IMR-90 (cell line): Measurements from ENCODE around the gene TOB2. TPM values are rescaled to one million over a fixed set of nuclear protein-coding genes. Genes with fewer than 3 reads are reported as not detected.

Experiments used
- ATAC-seq: fragments of 200-7000 bp; cut with Tn5 transposase; 2 replicates; pipeline ENCODE4 v1.9.1; 2020; ENCODE audit warnings: low read depth, mild to moderate bottlenecking, moderate library complexity
- BruUV-seq: library from RNA; stranded (reverse); fragments of 400-500 nt; replicated peaks from 2 replicates; lab custom pipeline; 2021; lab: Mats Ljungman, UMichigan
- CTCF ChIA-PET: fragments of 300-600 bp; formaldehyde crosslinking; extraction: SDS; loops from one replicate; lab custom pipeline; 2021; ENCODE audit warnings: antibody characterized with exemption; lab: Yijun Ruan, JAX
- POLR2A ChIA-PET: fragments of 300-600 bp; sonication (Branson Sonifier 250); formaldehyde crosslinking; loops from one replicate; lab custom pipeline; 2022; ENCODE audit warnings: antibody characterized with exemption; ENCODE audit not compliant: unreplicated experiment; lab: Charles Lee
- DNase-seq: peaks from one replicate; pipeline ENCODE4 v3.0.0; 2013
- H2AFZ ChIP-seq: replicated peaks from 2 replicates; pipeline ENCODE3; 2013; ENCODE audit warnings: low read length, mild to moderate bottlenecking; ENCODE audit not compliant: poor library complexity
- H2AK5ac ChIP-seq: 2 replicates; pipeline ENCODE4 v1.6.1; 2013; ENCODE audit warnings: low read depth, low read length, inconsistent platforms
- H2AK9ac ChIP-seq: replicated peaks from 2 replicates; pipeline ENCODE3; 2013; ENCODE audit warnings: mild to moderate bottlenecking, low read depth, low read length, moderate library complexity; ENCODE audit not compliant: poor library complexity
- H2BK120ac ChIP-seq: 2 replicates; pipeline ENCODE4 v1.6.1; 2013; ENCODE audit warnings: low read depth, low read length, inconsistent platforms
- H2BK15ac ChIP-seq: 3 replicates; pipeline ENCODE4 v1.6.1; 2013; ENCODE audit warnings: low read depth, low read length, inconsistent platforms
- H2BK20ac ChIP-seq: 2 replicates; pipeline ENCODE4 v1.6.1; 2013; ENCODE audit warnings: low read depth, mild to moderate bottlenecking, inconsistent platforms, low read length, moderate library complexity
- H2BK5ac ChIP-seq: 2 replicates; pipeline ENCODE4 v1.6.1; 2013; ENCODE audit warnings: mild to moderate bottlenecking, low read depth, low read length, inconsistent platforms; ENCODE audit not compliant: poor library complexity, severe bottlenecking
- H3K14ac ChIP-seq: replicated peaks from 2 replicates; pipeline ENCODE4 v1.6.1; 2013; ENCODE audit warnings: low read depth, low read length, inconsistent platforms
- H3K18ac ChIP-seq: 2 replicates; pipeline ENCODE4 v1.6.1; 2013; ENCODE audit warnings: low read depth, low read length, control low read depth
- H3K23ac ChIP-seq: 2 replicates; pipeline ENCODE4 v1.6.1; 2013; ENCODE audit warnings: low read depth, low read length, inconsistent platforms
- H3K27ac ChIP-seq: 2 replicates; pipeline ENCODE4 v1.5.1; 2013; ENCODE audit warnings: mild to moderate bottlenecking, control low read depth, low read length; ENCODE audit not compliant: insufficient read depth
- H3K27me3 ChIP-seq: 2 replicates; pipeline ENCODE4 v1.6.1; 2013; ENCODE audit warnings: low read length; ENCODE audit not compliant: control insufficient read depth, insufficient read depth
- H3K36me3 ChIP-seq: 2 replicates; pipeline ENCODE4 v1.6.1; 2013; ENCODE audit warnings: low read length, mixed read lengths; ENCODE audit not compliant: control insufficient read depth, insufficient read depth
- H3K4ac ChIP-seq: 2 replicates; pipeline ENCODE4 v1.6.1; 2013; ENCODE audit warnings: low read depth, low read length, inconsistent platforms
- H3K4me1 ChIP-seq: 2 replicates; pipeline ENCODE4 v1.6.1; 2013; ENCODE audit warnings: low read length, mixed read lengths; ENCODE audit not compliant: control insufficient read depth, insufficient read depth
- H3K4me2 ChIP-seq: 2 replicates; pipeline ENCODE4 v1.6.1; 2013; ENCODE audit warnings: low read depth, mild to moderate bottlenecking, control low read depth, low read length, moderate library complexity
- H3K4me3 ChIP-seq: 2 replicates; pipeline ENCODE4 v1.5.1; 2013; ENCODE audit warnings: low read depth, mild to moderate bottlenecking, control low read depth, low read length, moderate library complexity; ENCODE audit not compliant: insufficient read depth
- H3K56ac ChIP-seq: 2 replicates; pipeline ENCODE4 v1.6.1; 2013; ENCODE audit warnings: low read length, inconsistent platforms; ENCODE audit not compliant: insufficient read depth; ENCODE audit errors: extremely low read depth
- H3K79me1 ChIP-seq, 2 experiments: 2 replicates each; pipeline ENCODE4 v1.6.1; 2013; ENCODE audit warnings: low read length in 2 of 2, inconsistent platforms in 1 of 2, low read depth in 1 of 2
- H3K9ac ChIP-seq: 2 replicates; pipeline ENCODE4 v1.6.1; 2013; ENCODE audit warnings: low read depth, low read length, control low read depth
- H3K9me1 ChIP-seq: 2 replicates; pipeline ENCODE4 v1.6.1; 2013; ENCODE audit warnings: low read length, inconsistent platforms; ENCODE audit not compliant: insufficient read depth
- H3K9me3 ChIP-seq: 2 replicates; pipeline ENCODE4 v1.6.1; 2013; ENCODE audit warnings: low read length; ENCODE audit not compliant: control insufficient read depth, insufficient read depth
- H4K20me1 ChIP-seq: 2 replicates; pipeline ENCODE4 v1.6.1; 2013; ENCODE audit warnings: low read length, inconsistent platforms; ENCODE audit not compliant: insufficient read depth
- H4K5ac ChIP-seq: 2 replicates; pipeline ENCODE4 v1.6.1; 2013; ENCODE audit warnings: mild to moderate bottlenecking, low read depth, low read length, control low read depth
- H4K8ac ChIP-seq, 2 experiments: 2 replicates each; pipeline ENCODE4 v1.6.1; 2013; ENCODE audit warnings: low read depth in 2 of 2, low read length in 2 of 2, control low read depth in 1 of 2, inconsistent platforms in 1 of 2
- H4K91ac ChIP-seq: 2 replicates; pipeline ENCODE4 v1.6.1; 2013; ENCODE audit warnings: low read depth, low read length, inconsistent platforms; ENCODE audit not compliant: insufficient read depth
- BHLHE40 ChIP-seq: fragments of 150-350 bp; IDR thresholded peaks from 2 replicates; pipeline ENCODE4 v1.6.1; 2016; ENCODE audit warnings: mild to moderate bottlenecking, low read depth, low read length
- CEBPB ChIP-seq: IDR thresholded peaks from 2 replicates; pipeline ENCODE4 v1.6.1; 2012; ENCODE audit warnings: low read depth, low read length, improper control_type of control experiment
- CHD1 ChIP-seq: IDR thresholded peaks from 2 replicates; pipeline ENCODE4 v1.6.1; 2012; ENCODE audit warnings: low read depth, low read length, improper control_type of control experiment
- CTCF ChIP-seq: conservative IDR thresholded peaks from 2 replicates; pipeline ENCODE4 v1.5.1; 2012; ENCODE audit warnings: mild to moderate bottlenecking, low read depth, low read length, improper control_type of control experiment
- ELK1 ChIP-seq: fragments of 150-350 bp; IDR thresholded peaks from 2 replicates; pipeline ENCODE4 v1.6.1; 2016; ENCODE audit warnings: low read depth, mild to moderate bottlenecking, low read length, moderate library complexity, borderline replicate concordance
- FOS ChIP-seq: fragments of 150-350 bp; IDR thresholded peaks from 2 replicates; pipeline ENCODE4 v1.6.1; 2016; ENCODE audit warnings: low read depth, low read length
- MAFK ChIP-seq: IDR thresholded peaks from 2 replicates; pipeline ENCODE4 v1.6.1; 2012; ENCODE audit warnings: low read depth, low read length, improper control_type of control experiment
- MAZ ChIP-seq: IDR thresholded peaks from 2 replicates; pipeline ENCODE4 v1.6.1; 2012; ENCODE audit warnings: low read depth, mild to moderate bottlenecking, low read length, improper control_type of control experiment, moderate library complexity, borderline replicate concordance
- MXI1 ChIP-seq: IDR thresholded peaks from 2 replicates; pipeline ENCODE4 v1.6.1; 2012; ENCODE audit warnings: low read depth, mild to moderate bottlenecking, low read length, moderate library complexity, borderline replicate concordance
- NFE2L2 ChIP-seq: fragments of 150-350 bp; IDR thresholded peaks from 2 replicates; pipeline ENCODE4 v1.6.1; 2016; ENCODE audit warnings: low read depth, mild to moderate bottlenecking, low read length
- POLR2A ChIP-seq: IDR thresholded peaks from 2 replicates; pipeline ENCODE4 v1.6.1; 2012; ENCODE audit warnings: mild to moderate bottlenecking, low read depth, low read length
- RAD21 ChIP-seq: IDR thresholded peaks from 2 replicates; pipeline ENCODE4 v1.6.1; 2012; ENCODE audit warnings: low read length, improper control_type of control experiment
- RCOR1 ChIP-seq: IDR thresholded peaks from 2 replicates; pipeline ENCODE4 v1.6.1; 2012; ENCODE audit warnings: mild to moderate bottlenecking, low read length, improper control_type of control experiment; ENCODE audit not compliant: insufficient replicate concordance
- RFX5 ChIP-seq: IDR thresholded peaks from 2 replicates; pipeline ENCODE4 v1.8.0; 2012; ENCODE audit warnings: low read depth, mild to moderate bottlenecking, low read length, moderate library complexity
- SMC3 ChIP-seq: fragments of 150-350 bp; IDR thresholded peaks from 2 replicates; pipeline ENCODE4 v1.6.1; 2016; ENCODE audit warnings: low read depth, mild to moderate bottlenecking, antibody characterized with exemption, low read length, moderate library complexity
- USF2 ChIP-seq: fragments of 150-350 bp; IDR thresholded peaks from 2 replicates; pipeline ENCODE4 v1.6.1; 2017; ENCODE audit warnings: mild to moderate bottlenecking, antibody characterized with exemption, low read length, low read depth
- WGBS, 2 experiments: methylation state at CpG; one replicate each; pipeline versions ENCODE4 v1.1.5 to v1.1.7; 2013; ENCODE audit warnings: missing lambda C conversion rate in 2 of 2; ENCODE audit not compliant: insufficient read length in 1 of 2; ENCODE audit errors: extremely low coverage in 2 of 2; 5-methylcytosine and 5-hydroxymethylcytosine counted together
- dilution Hi-C: fragments of 300-500 bp; cut with HindIII; formaldehyde crosslinking; loops from one replicate; pipeline ENCODE4 v1.14.3; 2018; ENCODE audit warnings: low sequenced_read_pairs; ENCODE audit not compliant: unreplicated experiment
- in situ Hi-C: fragments of 300-500 bp; cut with MboI; formaldehyde crosslinking; loops from 3 replicates; pipeline ENCODE4 v1.14.3; 2019; ENCODE audit warnings: low sequenced_read_pairs, inconsistent platforms, mixed read lengths
- intact Hi-C: fragments of 100-400 bp; cut with micrococcal nuclease; formaldehyde crosslinking; loops from 2 replicates; pipeline ENCODE4 v1.10.0; 2022
- polyA plus RNA-seq, 3 experiments: library from polyadenylated mRNA; depleted of rRNA; stranded (reverse); fragments of >200 nt; gene quantifications; 2 replicates each; pipeline ENCODE4 v1.2.3, GENCODE V29; 2012; ENCODE audit warnings: low replicate concordance in 1 of 3
- total RNA-seq: library from RNA; depleted of rRNA; stranded (reverse); fragments of >200 nt; gene quantifications from 2 replicates; pipeline ENCODE4 v1.2.3, GENCODE V29; 2012

TOB2 gene
- total and polyA plus RNA-seq, 2 of the 4 experiments (the other 2 are of a cell fraction), result 17.4 to 23.3 TPM

DNA sequence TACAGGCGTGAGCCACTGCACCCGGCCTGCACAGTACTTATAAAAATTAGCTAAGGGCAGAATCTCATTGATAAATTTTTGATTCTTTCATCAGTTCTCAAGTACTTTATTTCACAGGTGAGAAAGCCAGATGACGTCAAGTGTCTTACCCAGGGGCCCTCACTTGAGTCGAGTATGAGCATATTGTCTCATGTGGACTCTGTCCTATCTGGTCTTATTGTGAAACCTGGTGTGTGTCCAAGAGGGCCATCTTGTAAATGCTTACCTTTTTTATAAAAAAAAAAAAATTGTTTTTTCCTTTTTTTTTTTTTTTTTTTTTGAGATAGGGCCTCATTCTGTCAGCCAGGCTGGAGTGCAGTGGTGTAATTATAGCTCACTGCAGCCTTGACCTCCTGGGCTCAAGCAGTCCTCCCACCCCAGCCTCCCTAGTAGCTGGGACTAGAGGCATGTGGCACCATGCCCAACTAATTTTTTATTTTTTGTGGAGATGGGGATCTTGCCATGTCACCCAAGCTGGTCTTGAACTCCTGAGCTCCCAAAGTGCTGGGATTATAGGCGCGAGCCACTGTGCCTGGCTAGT is 28.4 kb upstream of the TOB2 start:
- no peak overlapping the region for H3K14ac ChIP-seq
- H3K4ac ChIP-seq, result no peak overlapping the region
- H4K91ac ChIP-seq, result no peak overlapping the region
- no peak overlapping the region for H3K27ac ChIP-seq
- POLR2A ChIA-PET, result no interaction called here
- H3K56ac ChIP-seq, result no peak overlapping the region
- H3K9ac ChIP-seq, result no peak overlapping the region
- H2AK9ac ChIP-seq, result no peak overlapping the region
- no peak overlapping the region for H2AK5ac ChIP-seq
- H3K4me1 ChIP-seq, result peaks cover 12% of the 10 kb centered on the region
- no peak overlapping the region for H4K8ac ChIP-seq
- no peak overlapping the region for H2BK15ac ChIP-seq
- no TSS peak for BruUV-seq
- no peak overlapping the region for H2BK20ac ChIP-seq
- in situ Hi-C loops (no loop called here), dilution Hi-C loops (no loop called here), intact Hi-C loops (no loop called here)
- no peaks in the 10 kb centered on the region for H3K27me3 ChIP-seq
- CTCF ChIA-PET, result no interaction called here
- peaks cover 2% of the 10 kb centered on the region; the same call in 1 of the 2 replicates for H3K36me3 ChIP-seq
- no peak overlapping the region for H3K4me2 ChIP-seq
- no peak overlapping the region for H3K18ac ChIP-seq
- DNase-seq (no peak), ATAC-seq (no peak)
- TF ChIP-seq CHD1 (no peak), MAZ (no peak), MAFK (no peak), CTCF (no peak), SMC3 (no peak), ELK1 (no peak), CEBPB (no peak), RCOR1 (no peak), FOS (no peak), BHLHE40 (no peak), MXI1 (no peak), USF2 (no peak), RFX5 (no peak), RAD21 (no peak), NFE2L2 (no peak), POLR2A (no peak)
- H3K23ac ChIP-seq, result no peak overlapping the region
- H2BK120ac ChIP-seq, result no peak overlapping the region
- H3K9me1 ChIP-seq, result peaks cover 12% of the 10 kb centered on the region
- 90% methylated on average over 4 of the region's 6 CpGs; no CpG with 5 or more reads in 1 of the 2 experiments for WGBS, 2 experiments
- peaks cover 15% of the 10 kb centered on the region for H4K20me1 ChIP-seq
- H2BK5ac ChIP-seq, result no peak overlapping the region
- no peak overlapping the region for H3K4me3 ChIP-seq
- H4K5ac ChIP-seq, result no peak overlapping the region
- H3K79me1 ChIP-seq, result peaks cover 13 to 77% of the 10 kb centered on the region in 2 experiments
- H3K9me3 ChIP-seq, result no peaks in the 10 kb centered on the region
- H2AFZ ChIP-seq, result no peak overlapping the region
